Liver (tissue), 9 donors: Measurements from ENCODE around the gene ARFGAP1. TPM values are rescaled to one million over a fixed set of nuclear protein-coding genes. Genes with fewer than 3 reads are reported as not detected.

Experiments
- DNase-seq: peaks from one replicate; pipeline ENCODE4 v3.0.0-alpha.2; 2017; ENCODE audit warnings: low spot score
- H3K27ac ChIP-seq, 2 donors: one replicate each; pipeline ENCODE4 v1.7.0; 2013; ENCODE audit warnings: inconsistent platforms in 2 of 2, low read length in 2 of 2, control low read depth in 1 of 2, low read depth in 1 of 2, mild to moderate bottlenecking in 1 of 2
- H3K27me3 ChIP-seq, 4 donors: one replicate each; pipeline versions ENCODE4 v1.6.1 to v1.7.0; 2013; ENCODE audit warnings: low read length in 3 of 4, inconsistent platforms in 1 of 4, mild to moderate bottlenecking in 1 of 4, moderate library complexity in 1 of 4; ENCODE audit not compliant: control insufficient read depth in 4 of 4, insufficient read depth in 4 of 4
- H3K36me3 ChIP-seq, 4 donors: one replicate each; pipeline versions ENCODE4 v1.6.1 to v1.7.0; 2013; ENCODE audit warnings: low read length in 3 of 4, mild to moderate bottlenecking in 3 of 4, low read depth in 1 of 4, moderate library complexity in 1 of 4; ENCODE audit not compliant: control insufficient read depth in 4 of 4, insufficient read depth in 3 of 4
- H3K4me1 ChIP-seq, 4 donors: one replicate each; pipeline versions ENCODE4 v1.6.1 to v1.7.0; 2013; ENCODE audit warnings: low read length in 3 of 4, mild to moderate bottlenecking in 3 of 4, moderate library complexity in 1 of 4; ENCODE audit not compliant: control insufficient read depth in 4 of 4, insufficient read depth in 4 of 4
- H3K4me3 ChIP-seq, 3 donors: one replicate each; pipeline versions ENCODE4 v1.6.1 to v1.7.0; 2013; ENCODE audit warnings: low read length in 3 of 3, control low read depth in 1 of 3, low read depth in 1 of 3, mild to moderate bottlenecking in 1 of 3
- H3K9ac ChIP-seq, 2 donors: one replicate each; pipeline ENCODE4 v1.7.0; 2013; ENCODE audit warnings: low read length in 2 of 2, mild to moderate bottlenecking in 2 of 2, moderate library complexity in 2 of 2, control low read depth in 1 of 2, low read depth in 1 of 2
- H3K9me3 ChIP-seq, 4 donors: one replicate each; pipeline versions ENCODE4 v1.6.1 to v1.7.0; 2013; ENCODE audit warnings: low read length in 3 of 4; ENCODE audit not compliant: control insufficient read depth in 4 of 4
- CTCF ChIP-seq: fragments of 150-350 bp; IDR thresholded peaks from 2 replicates; pipeline ENCODE4 v1.5.1; 2017; ENCODE audit warnings: improper control_type of control experiment, low read depth, low read length; ENCODE audit not compliant: missing input control
- EGR1 ChIP-seq, 2 donors: IDR thresholded peaks; 2 replicates each; pipeline ENCODE4 v1.6.1; 2016 to 2018; ENCODE audit warnings: antibody characterized with exemption in 2 of 2, low read depth in 2 of 2
- FOXA1 ChIP-seq: IDR thresholded peaks from 2 replicates; pipeline ENCODE4 v1.6.1; 2016; ENCODE audit warnings: antibody characterized with exemption
- FOXA2 ChIP-seq: IDR thresholded peaks from 2 replicates; pipeline ENCODE4 v1.6.1; 2016; ENCODE audit warnings: antibody characterized with exemption
- GABPA ChIP-seq, 2 donors: IDR thresholded peaks in 1 of 2; conservative IDR thresholded peaks in 1 of 2; 2 replicates each; pipeline ENCODE4 v1.6.1; 2016; ENCODE audit warnings: antibody characterized with exemption in 2 of 2, mild to moderate bottlenecking in 1 of 2, moderate library complexity in 1 of 2
- HNF4A ChIP-seq, 2 donors: conservative IDR thresholded peaks; 2 replicates each; pipeline ENCODE4 v1.6.1; 2016; ENCODE audit warnings: antibody characterized with exemption in 2 of 2, mild to moderate bottlenecking in 2 of 2
- HNF4G ChIP-seq: IDR thresholded peaks from 2 replicates; pipeline ENCODE4 v1.6.1; 2016; ENCODE audit warnings: antibody characterized with exemption
- JUND ChIP-seq, 2 donors: IDR thresholded peaks; 2 replicates each; pipeline ENCODE4 v1.6.1; 2016; ENCODE audit warnings: antibody characterized with exemption in 2 of 2
- NR2F2 ChIP-seq: IDR thresholded peaks from 2 replicates; pipeline ENCODE4 v1.6.1; 2016; ENCODE audit warnings: antibody characterized with exemption
- RAD21 ChIP-seq, 2 donors: IDR thresholded peaks; 2 replicates each; pipeline ENCODE4 v1.6.1; 2016; ENCODE audit warnings: antibody characterized with exemption in 2 of 2, mild to moderate bottlenecking in 2 of 2
- RXRA ChIP-seq, 2 donors: IDR thresholded peaks; 2 replicates each; pipeline ENCODE4 v1.6.1; 2017 to 2018; ENCODE audit warnings: antibody characterized with exemption in 2 of 2, mild to moderate bottlenecking in 1 of 2
- SP1 ChIP-seq: IDR thresholded peaks from 2 replicates; pipeline ENCODE4 v1.6.1; 2018; ENCODE audit warnings: antibody characterized with exemption, mild to moderate bottlenecking
- TAF1 ChIP-seq: conservative IDR thresholded peaks from 2 replicates; pipeline ENCODE4 v1.6.1; 2016; ENCODE audit warnings: antibody characterized with exemption, mild to moderate bottlenecking
- YY1 ChIP-seq: IDR thresholded peaks from 2 replicates; pipeline ENCODE4 v1.6.1; 2016; ENCODE audit warnings: antibody characterized with exemption, mild to moderate bottlenecking
- WGBS: extraction: QIAGEN DNeasy Blood & Tissue Kit; methylation state at CpG from one replicate; pipeline ENCODE4 v1.1.7; 2013; 5-methylcytosine and 5-hydroxymethylcytosine counted together
- polyA plus RNA-seq, 2 donors: library from polyadenylated mRNA; stranded (reverse) in 1 of 2; unstranded in 1 of 2; fragments of 200-250 nt in 1 of 2; fragments of >200 nt in 1 of 2; fragmentation: Nextera tagmentation in 1 of 2; extraction: Ambion mirVana in 1 of 2; gene quantifications; one replicate each; pipeline versions ENCODE4 v1.2.1 to v1.2.3, GENCODE V29; 2013 to 2015
- total RNA-seq, 2 donors: library from RNA; depleted of rRNA; stranded (reverse); fragments of >200 nt; gene quantifications; one replicate each; pipeline ENCODE4 v1.2.3, GENCODE V29; 2014
- TF ChIP-seq, protein P1 (sequence below): IDR thresholded peaks from 2 replicates; pipeline ENCODE4 v1.6.1; 2016; ENCODE audit warnings: antibody characterized with exemption
- TF ChIP-seq, protein P2 (sequence below): IDR thresholded peaks from 2 replicates; pipeline ENCODE4 v1.6.1; 2016; ENCODE audit warnings: antibody characterized with exemption, mild to moderate bottlenecking
- TF ChIP-seq, protein P3 (sequence below): IDR thresholded peaks from 2 replicates; pipeline ENCODE4 v1.6.1; 2016; ENCODE audit warnings: antibody characterized with exemption
- TF ChIP-seq, protein P4 (sequence below): IDR thresholded peaks from 2 replicates; pipeline ENCODE4 v1.6.1; 2016; ENCODE audit warnings: antibody characterized with exemption
- donor health status: healthy.
- donor health status: healthy.
- donor health status: healthy.
- donor health status: healthy.
- donor health status: healthy.

ARFGAP1 gene
- total and polyA plus RNA-seq, 4 donors, result 11.2 to 29.7 (median 21.8) TPM

DNA sequence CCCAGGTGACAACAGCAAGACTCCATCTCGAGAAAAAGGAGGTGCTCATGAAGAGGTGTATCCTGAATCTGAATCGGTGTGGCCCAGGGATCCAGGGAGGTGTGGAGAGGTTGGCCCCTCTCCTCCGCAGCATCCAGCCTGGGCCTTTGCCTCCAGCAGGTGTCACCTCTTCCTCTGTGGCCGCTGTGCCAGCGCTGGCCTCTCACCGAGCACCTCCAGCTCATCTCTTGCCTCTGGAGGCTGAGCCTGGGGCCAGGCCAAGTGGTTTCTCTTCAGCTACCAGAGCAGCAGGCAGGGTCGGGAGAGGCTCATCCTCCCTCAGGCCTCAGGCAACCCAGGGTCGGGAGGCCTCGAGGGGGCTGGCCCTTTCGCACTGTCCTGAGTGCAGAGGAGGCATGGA, 19.2 kb downstream of the ARFGAP1 start (continued):
- TF ChIP-seq, protein P1, sequence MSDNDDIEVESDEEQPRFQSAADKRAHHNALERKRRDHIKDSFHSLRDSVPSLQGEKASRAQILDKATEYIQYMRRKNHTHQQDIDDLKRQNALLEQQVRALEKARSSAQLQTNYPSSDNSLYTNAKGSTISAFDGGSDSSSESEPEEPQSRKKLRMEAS, result no peak
- no peak for TF ChIP-seq JUND (IDR thresholded peaks at IDR 0.05)

GRCh38 chr20:63292292-63292701, 19.7 kb downstream of the ARFGAP1 start:
- TF ChIP-seq RAD21 (IDR thresholded peaks at IDR 0.05), result no peak
- Histone ChIP-seq H3K4me1 (peaks cover 4 to 5% (median 5%) of the 10 kb centered on the region in 4 donors), H3K4me3 (no peak overlapping the region), H3K36me3 (peaks cover 2 to 17% (median 3%) of the 10 kb centered on the region in 4 donors), H3K27ac (no peak overlapping the region), H3K9me3 (no peaks in the 10 kb centered on the region), H3K9ac (no peak overlapping the region), H3K27me3 (peaks cover 0 to 7% (median 4%) of the 10 kb centered on the region in 4 donors)
- WGBS, result 73% methylated on average over 16 of the region's 16 CpGs
- DNase-seq, result no peak

GRCh38 chr20:63292904-63293303, 20.3 kb downstream of the ARFGAP1 start, which contains the start of gene COL20A1:
Gene COL20A1 (plus strand): TSS chr20:63293186. CDS start chr20:63295108, 1,922 bp downstream.
- peaks cover 4 to 5% (median 5%) of the 10 kb centered on the region in 4 donors for H3K4me1 ChIP-seq
- H3K4me3 ChIP-seq, result no peak within 1 kb of the TSS
- peaks cover 2 to 13% (median 3%) of the 10 kb centered on the region in 4 donors for H3K36me3 ChIP-seq
- no peak within 1 kb of the TSS for H3K27ac ChIP-seq
- no peak for TF ChIP-seq FOXA2
- TF ChIP-seq HNF4G, result no peak
- H3K27me3 ChIP-seq, result peaks cover 0 to 14% (median 4%) of the 10 kb centered on the region in 4 donors
- DNase-seq, result no peak
- no peaks in the 10 kb centered on the region for H3K9me3 ChIP-seq
- WGBS, result 46% methylated on average over 7 of the region's 7 CpGs
- H3K9ac ChIP-seq, result no peak within 1 kb of the TSS

- Histone ChIP-seq H3K4me3 (no peak overlapping the region), H3K4me1 (peaks cover 4 to 5% (median 5%) of the 10 kb centered on the region in 4 donors), H3K27me3 (peaks cover 0 to 14% (median 4%) of the 10 kb centered on the region in 4 donors), H3K9me3 (no peaks in the 10 kb centered on the region), H3K36me3 (peaks cover 0 to 7% (median 2%) of the 10 kb centered on the region in 4 donors), H3K27ac (no peak overlapping the region), H3K9ac (no peak overlapping the region)
- no peak for DNase-seq
- TF ChIP-seq EGR1 (IDR thresholded peaks at IDR 0.05; ENCODE audit: low read depth in 2 of 2) (no peak), HNF4G (no peak), GABPA (IDR thresholded peaks at IDR 0.05 in 1 of 2, conservative IDR thresholded peaks at IDR 0.05 in 1 of 2) (no peak), FOXA2 (no peak), RAD21 (IDR thresholded peaks at IDR 0.05) (no peak), HNF4A (conservative IDR thresholded peaks at IDR 0.05) (no peak), RXRA (IDR thresholded peaks at IDR 0.05) (no peak), FOXA1 (no peak), CTCF (no peak), NR2F2 (no peak), JUND (IDR thresholded peaks at IDR 0.05) (no peak), TAF1 (no peak), SP1 (no peak), YY1 (no peak)
- TF ChIP-seq, protein P1, result no peak
- TF ChIP-seq, protein P2, sequence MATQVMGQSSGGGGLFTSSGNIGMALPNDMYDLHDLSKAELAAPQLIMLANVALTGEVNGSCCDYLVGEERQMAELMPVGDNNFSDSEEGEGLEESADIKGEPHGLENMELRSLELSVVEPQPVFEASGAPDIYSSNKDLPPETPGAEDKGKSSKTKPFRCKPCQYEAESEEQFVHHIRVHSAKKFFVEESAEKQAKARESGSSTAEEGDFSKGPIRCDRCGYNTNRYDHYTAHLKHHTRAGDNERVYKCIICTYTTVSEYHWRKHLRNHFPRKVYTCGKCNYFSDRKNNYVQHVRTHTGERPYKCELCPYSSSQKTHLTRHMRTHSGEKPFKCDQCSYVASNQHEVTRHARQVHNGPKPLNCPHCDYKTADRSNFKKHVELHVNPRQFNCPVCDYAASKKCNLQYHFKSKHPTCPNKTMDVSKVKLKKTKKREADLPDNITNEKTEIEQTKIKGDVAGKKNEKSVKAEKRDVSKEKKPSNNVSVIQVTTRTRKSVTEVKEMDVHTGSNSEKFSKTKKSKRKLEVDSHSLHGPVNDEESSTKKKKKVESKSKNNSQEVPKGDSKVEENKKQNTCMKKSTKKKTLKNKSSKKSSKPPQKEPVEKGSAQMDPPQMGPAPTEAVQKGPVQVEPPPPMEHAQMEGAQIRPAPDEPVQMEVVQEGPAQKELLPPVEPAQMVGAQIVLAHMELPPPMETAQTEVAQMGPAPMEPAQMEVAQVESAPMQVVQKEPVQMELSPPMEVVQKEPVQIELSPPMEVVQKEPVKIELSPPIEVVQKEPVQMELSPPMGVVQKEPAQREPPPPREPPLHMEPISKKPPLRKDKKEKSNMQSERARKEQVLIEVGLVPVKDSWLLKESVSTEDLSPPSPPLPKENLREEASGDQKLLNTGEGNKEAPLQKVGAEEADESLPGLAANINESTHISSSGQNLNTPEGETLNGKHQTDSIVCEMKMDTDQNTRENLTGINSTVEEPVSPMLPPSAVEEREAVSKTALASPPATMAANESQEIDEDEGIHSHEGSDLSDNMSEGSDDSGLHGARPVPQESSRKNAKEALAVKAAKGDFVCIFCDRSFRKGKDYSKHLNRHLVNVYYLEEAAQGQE, result no peak
- TF ChIP-seq, protein P3, sequence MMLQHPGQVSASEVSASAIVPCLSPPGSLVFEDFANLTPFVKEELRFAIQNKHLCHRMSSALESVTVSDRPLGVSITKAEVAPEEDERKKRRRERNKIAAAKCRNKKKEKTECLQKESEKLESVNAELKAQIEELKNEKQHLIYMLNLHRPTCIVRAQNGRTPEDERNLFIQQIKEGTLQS, result no peak
- TF ChIP-seq, protein P4, sequence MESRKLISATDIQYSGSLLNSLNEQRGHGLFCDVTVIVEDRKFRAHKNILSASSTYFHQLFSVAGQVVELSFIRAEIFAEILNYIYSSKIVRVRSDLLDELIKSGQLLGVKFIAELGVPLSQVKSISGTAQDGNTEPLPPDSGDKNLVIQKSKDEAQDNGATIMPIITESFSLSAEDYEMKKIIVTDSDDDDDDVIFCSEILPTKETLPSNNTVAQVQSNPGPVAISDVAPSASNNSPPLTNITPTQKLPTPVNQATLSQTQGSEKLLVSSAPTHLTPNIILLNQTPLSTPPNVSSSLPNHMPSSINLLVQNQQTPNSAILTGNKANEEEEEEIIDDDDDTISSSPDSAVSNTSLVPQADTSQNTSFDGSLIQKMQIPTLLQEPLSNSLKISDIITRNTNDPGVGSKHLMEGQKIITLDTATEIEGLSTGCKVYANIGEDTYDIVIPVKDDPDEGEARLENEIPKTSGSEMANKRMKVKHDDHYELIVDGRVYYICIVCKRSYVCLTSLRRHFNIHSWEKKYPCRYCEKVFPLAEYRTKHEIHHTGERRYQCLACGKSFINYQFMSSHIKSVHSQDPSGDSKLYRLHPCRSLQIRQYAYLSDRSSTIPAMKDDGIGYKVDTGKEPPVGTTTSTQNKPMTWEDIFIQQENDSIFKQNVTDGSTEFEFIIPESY, result no peak
- 70% methylated on average over 11 of the region's 11 CpGs for WGBS
Observed at GRCh38 chr20:63293456-63293855, 20.8 kb downstream of the ARFGAP1 start.
